Calu3 (cell line): ENCODE measurements around the gene PIK3C2A. TPM values are rescaled to one million over a fixed set of nuclear protein-coding genes. Genes with fewer than 3 reads are reported as not detected.
"Not testable (repeated sequence)": the region's sequence is repeated elsewhere in the genome, so short reads cannot be mapped to it uniquely, and the experiment has no call there.

Experiments used
- BruUV-seq: library from RNA; stranded (reverse); fragments of 400-500 nt; replicated peaks from 2 replicates; lab custom pipeline; 2021; lab: Mats Ljungman, UMichigan
- CTCF ChIA-PET: fragments of 300-600 bp; sonication (Branson Sonifier 250); formaldehyde crosslinking; loops from one replicate; lab custom pipeline; 2022; ENCODE audit warnings: antibody characterized with exemption; lab: Charles Lee
- DNase-seq: peaks from one replicate; pipeline ENCODE4 v3.0.0; 2022
- H3K27ac Mint-ChIP-seq: one replicate; pipeline ENCODE4 v1.8.0; 2022; ENCODE audit warnings: mixed read lengths; ENCODE audit not compliant: unreplicated experiment
- H3K27me3 Mint-ChIP-seq: one replicate; pipeline ENCODE4 v1.8.0; 2022; ENCODE audit warnings: mixed read lengths; ENCODE audit not compliant: unreplicated experiment
- H3K36me3 Mint-ChIP-seq: one replicate; pipeline ENCODE4 v1.8.0; 2022; ENCODE audit warnings: mild to moderate bottlenecking, moderate library complexity, mixed read lengths; ENCODE audit not compliant: insufficient read depth, unreplicated experiment
- H3K4me1 Mint-ChIP-seq: one replicate; pipeline ENCODE4 v1.8.0; 2022; ENCODE audit warnings: mild to moderate bottlenecking, low read depth, mixed read lengths; ENCODE audit not compliant: unreplicated experiment
- H3K4me3 Mint-ChIP-seq: one replicate; pipeline ENCODE4 v1.8.0; 2022; ENCODE audit warnings: mild to moderate bottlenecking, low read depth, moderate library complexity, mixed read lengths; ENCODE audit not compliant: unreplicated experiment
- H3K9me3 Mint-ChIP-seq: one replicate; pipeline ENCODE4 v1.8.0; 2022; ENCODE audit warnings: low read depth, mixed read lengths; ENCODE audit not compliant: unreplicated experiment
- intact Hi-C: fragments of 100-400 bp; cut with micrococcal nuclease; formaldehyde crosslinking; loops from one replicate; pipeline ENCODE4 v1.10.0; 2022; ENCODE audit not compliant: unreplicated experiment
- total RNA-seq: library from RNA; stranded (reverse); gene quantifications from 2 replicates; pipeline ENCODE4 v1.2.3, GENCODE V29; 2022
- TF ChIP-seq, protein P1 (sequence below): fragments of 200-600 bp; IDR thresholded peaks from one replicate; pipeline ENCODE4 v1.8.0; 2022; ENCODE audit warnings: antibody characterized with exemption; ENCODE audit not compliant: unreplicated experiment

The PIK3C2A gene
- total RNA-seq, 1 experiment from 2014 or later = 75.9 TPM

DNA sequence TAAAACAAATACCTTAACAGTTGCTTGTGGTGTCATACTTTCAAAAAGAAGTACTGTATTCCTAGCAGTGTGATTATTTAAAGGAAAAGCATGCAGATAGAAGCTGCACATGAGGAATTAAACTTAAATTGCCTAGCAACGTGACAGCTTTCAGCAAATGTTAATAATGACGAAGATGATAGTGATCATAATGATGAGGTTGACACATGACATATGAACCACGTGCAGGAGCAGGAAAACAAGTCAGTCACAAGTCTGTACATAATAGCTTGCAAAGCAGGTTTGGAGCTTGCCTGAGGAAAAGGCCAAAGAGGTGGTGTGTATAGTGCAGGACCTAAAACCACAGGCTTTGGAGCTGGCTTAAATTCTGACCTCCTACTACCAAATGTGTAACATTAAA lies 30.6 kb upstream of the PIK3C2A start:
- Mint-ChIP-seq H3K36me3 (no peaks in the 10 kb centered on the region), H3K9me3 (no peaks in the 10 kb centered on the region), H3K27ac (no peak overlapping the region), H3K4me3 (no peak overlapping the region), H3K27me3 (no peaks in the 10 kb centered on the region), H3K4me1 (peaks cover 9% of the 10 kb centered on the region)
- no peak for DNase-seq
- TF ChIP-seq, protein P1, sequence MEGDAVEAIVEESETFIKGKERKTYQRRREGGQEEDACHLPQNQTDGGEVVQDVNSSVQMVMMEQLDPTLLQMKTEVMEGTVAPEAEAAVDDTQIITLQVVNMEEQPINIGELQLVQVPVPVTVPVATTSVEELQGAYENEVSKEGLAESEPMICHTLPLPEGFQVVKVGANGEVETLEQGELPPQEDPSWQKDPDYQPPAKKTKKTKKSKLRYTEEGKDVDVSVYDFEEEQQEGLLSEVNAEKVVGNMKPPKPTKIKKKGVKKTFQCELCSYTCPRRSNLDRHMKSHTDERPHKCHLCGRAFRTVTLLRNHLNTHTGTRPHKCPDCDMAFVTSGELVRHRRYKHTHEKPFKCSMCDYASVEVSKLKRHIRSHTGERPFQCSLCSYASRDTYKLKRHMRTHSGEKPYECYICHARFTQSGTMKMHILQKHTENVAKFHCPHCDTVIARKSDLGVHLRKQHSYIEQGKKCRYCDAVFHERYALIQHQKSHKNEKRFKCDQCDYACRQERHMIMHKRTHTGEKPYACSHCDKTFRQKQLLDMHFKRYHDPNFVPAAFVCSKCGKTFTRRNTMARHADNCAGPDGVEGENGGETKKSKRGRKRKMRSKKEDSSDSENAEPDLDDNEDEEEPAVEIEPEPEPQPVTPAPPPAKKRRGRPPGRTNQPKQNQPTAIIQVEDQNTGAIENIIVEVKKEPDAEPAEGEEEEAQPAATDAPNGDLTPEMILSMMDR = no peak
- intact Hi-C loops = loop anchor here (10.0 kb wide), 1 partner anchor 266 kb away; no protein-coding TSS in a partner anchor
- CTCF ChIA-PET = interaction anchor here (0.6 to 1.1 kb wide), 2 partner anchors 11 to 21 kb away, joined by 3 to 4 read pairs; no protein-coding TSS in a partner anchor
- no TSS peak for BruUV-seq

DNA sequence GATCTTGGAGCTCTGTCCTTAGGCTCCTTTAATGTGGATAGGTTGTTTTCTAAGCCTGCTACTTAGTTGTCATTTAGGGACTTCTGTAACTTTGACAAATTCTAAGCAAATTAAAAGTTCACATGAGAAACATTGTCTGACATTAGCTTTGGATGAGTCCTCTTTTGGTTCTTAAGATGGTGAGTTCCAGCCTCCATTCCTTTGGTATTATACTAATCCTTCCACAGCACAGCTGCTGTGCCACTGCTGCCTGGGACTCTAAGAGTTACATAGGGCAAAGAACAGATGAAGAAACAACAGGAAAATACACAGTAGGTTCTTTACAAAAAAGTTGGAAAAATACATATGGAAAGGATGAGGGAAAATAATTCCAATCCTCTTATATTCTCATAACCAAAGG lies 25.3 kb upstream of the PIK3C2A start:
- intact Hi-C loops = loop anchor here (5.0 to 10.0 kb wide), 2 partner anchors 119 to 272 kb away; partner anchors contain the start of gene NCR3LG1
- Mint-ChIP-seq H3K36me3 (peaks cover 5% of the 10 kb centered on the region), H3K27ac (no peak overlapping the region), H3K27me3 (no peaks in the 10 kb centered on the region), H3K4me1 (peaks cover 2% of the 10 kb centered on the region), H3K4me3 (no peak overlapping the region), H3K9me3 (no peaks in the 10 kb centered on the region)
- TF ChIP-seq, protein P1 = no peak
- DNase-seq = no peak
- no TSS peak for BruUV-seq
- CTCF ChIA-PET = interaction anchor here (0.8 kb wide), 1 partner anchor 43 kb away, joined by 4 read pairs; the partner anchor contains the start of gene NUCB2

DNA sequence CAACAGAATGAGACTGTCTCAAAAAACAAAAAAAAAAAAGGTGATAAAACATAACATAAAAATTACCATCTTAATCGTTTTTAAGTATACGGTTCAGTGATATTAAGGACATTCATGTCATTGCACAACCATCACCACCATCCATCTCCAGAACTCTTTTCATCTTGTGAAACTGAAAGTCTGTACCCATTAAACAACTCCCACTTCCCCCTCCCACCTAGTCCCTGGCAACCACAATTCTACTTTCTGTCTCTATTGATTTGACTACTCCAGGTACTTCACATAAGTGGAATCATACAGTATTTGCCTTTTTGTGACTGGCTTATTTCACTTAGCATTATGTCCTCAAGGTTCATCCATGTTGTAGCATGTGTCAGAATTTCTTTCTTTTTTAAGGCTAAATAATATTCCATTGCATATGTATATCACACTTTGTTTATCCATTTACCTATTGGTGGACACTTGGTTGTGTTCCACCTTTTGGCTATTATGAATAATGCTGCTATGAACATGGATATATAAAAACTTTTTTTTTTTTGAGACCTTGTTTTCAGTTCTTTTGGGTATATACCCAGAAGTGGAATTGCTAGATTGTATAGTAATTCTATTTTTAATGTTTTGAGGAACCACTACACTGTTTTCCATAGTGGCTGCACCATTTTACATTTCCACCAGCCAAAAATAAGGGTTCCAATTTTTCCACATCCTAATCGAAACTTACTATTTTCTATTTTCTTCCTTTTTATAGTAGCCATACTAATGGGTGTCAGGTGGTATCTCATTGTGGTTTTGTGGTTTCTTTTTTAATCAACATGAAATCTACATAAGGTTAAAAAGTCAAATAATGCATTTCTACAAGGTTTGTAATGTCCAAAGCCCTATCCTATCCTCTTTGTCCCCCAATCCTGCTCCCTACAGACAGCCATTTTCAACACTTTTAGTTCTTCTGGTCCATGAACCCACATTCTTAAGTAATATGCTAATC lies 23.4 kb upstream of the PIK3C2A start:
- CTCF ChIA-PET = interaction anchor here (0.6 kb wide), 1 partner anchor 121 kb away, joined by 3 read pairs; no protein-coding TSS in a partner anchor
- peaks cover 5% of the 10 kb centered on the region for H3K36me3 Mint-ChIP-seq
- H3K4me1 Mint-ChIP-seq = no peaks in the 10 kb centered on the region
- no peaks in the 10 kb centered on the region for H3K9me3 Mint-ChIP-seq
- no peak overlapping the region for H3K27ac Mint-ChIP-seq
- DNase-seq = no peak
- TF ChIP-seq, protein P1 = no peak
- no TSS peak for BruUV-seq
- intact Hi-C loops = loop anchor here (2.0 to 10.0 kb wide), 3 partner anchors 121 to 274 kb away; partner anchors contain the start of gene NCR3LG1
- H3K4me3 Mint-ChIP-seq = no peak overlapping the region
- H3K27me3 Mint-ChIP-seq = no peaks in the 10 kb centered on the region

DNA sequence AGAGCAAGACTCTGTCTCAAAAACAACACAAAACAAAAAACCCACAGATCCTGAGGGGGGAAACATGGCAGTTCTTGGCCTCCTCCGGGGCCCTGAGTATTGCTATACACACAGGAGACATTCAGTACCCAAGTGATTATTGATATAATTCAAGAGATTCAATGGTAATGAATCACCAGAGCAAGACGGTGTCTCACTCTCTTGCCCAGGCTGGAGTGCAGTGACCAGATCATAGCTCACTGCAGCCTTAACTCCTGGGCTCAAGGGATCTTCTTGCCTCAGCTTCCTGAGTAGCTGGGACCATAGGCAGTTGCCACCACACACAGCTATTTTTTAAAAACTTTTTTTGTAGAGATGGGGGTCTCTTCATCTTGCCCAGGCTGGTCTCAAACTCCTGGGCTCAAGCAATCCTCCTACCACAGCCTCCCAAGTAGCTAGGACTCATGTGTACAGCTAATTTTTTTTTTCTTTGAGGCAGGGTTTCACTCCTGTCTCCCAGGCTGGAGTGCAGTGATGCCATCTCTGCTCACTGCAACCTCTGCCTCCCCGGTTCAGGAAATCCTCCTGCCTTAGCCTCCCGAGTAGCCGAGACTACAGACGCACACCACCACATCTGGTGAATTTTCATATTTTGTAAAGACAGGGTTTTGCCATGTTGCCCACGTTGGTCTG lies 21.8 kb upstream of the PIK3C2A start:
- TF ChIP-seq, protein P1 = no peak
- no peak for DNase-seq
- Mint-ChIP-seq H3K4me1 (peaks cover 5% of the 10 kb centered on the region), H3K9me3 (peaks cover 2% of the 10 kb centered on the region), H3K27me3 (no peaks in the 10 kb centered on the region), H3K36me3 (peaks cover 5% of the 10 kb centered on the region), H3K4me3 (no peak overlapping the region), H3K27ac (no peak overlapping the region)
- no TSS peak for BruUV-seq
- intact Hi-C loops = loop anchor here (2.0 to 10.0 kb wide), 3 partner anchors 123 to 275 kb away; partner anchors contain the start of gene NCR3LG1
- CTCF ChIA-PET = interaction anchor here (1.2 to 2.0 kb wide), 2 partner anchors 12 to 124 kb away, joined by 5 to 6 read pairs; no protein-coding TSS in a partner anchor

DNA sequence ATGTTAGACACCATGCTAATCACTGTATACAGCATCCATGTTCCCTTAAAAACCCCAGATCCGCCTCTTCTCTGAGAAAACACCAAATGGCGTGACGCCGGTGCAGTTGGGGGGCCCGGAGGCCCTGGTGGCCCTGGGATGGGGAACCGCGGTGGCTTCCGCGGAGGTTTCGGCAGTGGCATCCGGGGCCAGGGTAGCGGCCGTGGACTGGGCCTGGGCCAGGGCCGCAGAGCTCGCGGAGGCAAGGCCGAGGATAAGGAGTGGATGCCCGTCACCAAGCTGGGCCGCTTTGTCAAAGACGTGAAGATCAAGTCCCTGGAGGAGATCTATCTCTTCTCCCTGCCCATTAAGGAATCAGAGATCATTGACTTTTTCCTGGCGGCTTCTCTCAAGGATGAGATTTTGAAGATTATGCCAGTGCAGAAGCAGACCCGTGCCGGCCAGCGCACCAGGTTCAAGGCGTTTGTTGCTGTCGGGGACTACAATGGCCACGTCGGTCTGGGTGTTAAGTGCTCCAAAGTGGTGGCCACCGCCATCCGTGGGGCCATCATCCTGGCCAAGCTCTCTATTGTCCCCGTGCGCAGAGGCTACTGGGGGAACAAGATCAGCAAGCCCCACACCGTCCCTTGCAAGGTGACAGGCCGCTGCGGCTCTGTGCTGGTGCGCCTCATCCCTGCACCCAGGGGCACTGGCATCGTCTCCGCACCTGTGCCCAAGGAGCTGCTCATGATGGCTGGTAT lies 20.6 kb upstream of the PIK3C2A start:
- H3K9me3 Mint-ChIP-seq, H3K27ac Mint-ChIP-seq, BruUV-seq, H3K27me3 Mint-ChIP-seq, intact Hi-C loops, H3K36me3 Mint-ChIP-seq, H3K4me3 Mint-ChIP-seq, DNase-seq: not testable (repeated sequence)
- CTCF ChIA-PET = interaction anchor here (2.0 kb wide), 1 partner anchor 125 kb away, joined by 6 read pairs; no protein-coding TSS in a partner anchor
- peaks cover 15% of the 10 kb centered on the region for H3K4me1 Mint-ChIP-seq
